Measurements from ENCODE around the gene MECP2. TPM values are rescaled to one million over a fixed set of nuclear protein-coding genes. Genes with fewer than 3 reads are reported as not detected.

Gene MECP2
- total RNA-seq, 1 experiment from 2014 or later: 33.1 TPM

GRCh38 chrX:154043003-154043763, 54.3 kb downstream of the MECP2 start:
- no peak for DNase-seq (ENCODE audit: low spot score)
- in situ Hi-C loops (cut with HindIII; ENCODE audit: low sequenced_read_pairs): no loop called here

- DNase-seq (ENCODE audit: low spot score): no peak
- in situ Hi-C loops (cut with HindIII; ENCODE audit: low sequenced_read_pairs): no loop called here
These were observed 56.7 kb downstream of the MECP2 start for GRCh38 chrX:154040863-154041262.

DNA sequence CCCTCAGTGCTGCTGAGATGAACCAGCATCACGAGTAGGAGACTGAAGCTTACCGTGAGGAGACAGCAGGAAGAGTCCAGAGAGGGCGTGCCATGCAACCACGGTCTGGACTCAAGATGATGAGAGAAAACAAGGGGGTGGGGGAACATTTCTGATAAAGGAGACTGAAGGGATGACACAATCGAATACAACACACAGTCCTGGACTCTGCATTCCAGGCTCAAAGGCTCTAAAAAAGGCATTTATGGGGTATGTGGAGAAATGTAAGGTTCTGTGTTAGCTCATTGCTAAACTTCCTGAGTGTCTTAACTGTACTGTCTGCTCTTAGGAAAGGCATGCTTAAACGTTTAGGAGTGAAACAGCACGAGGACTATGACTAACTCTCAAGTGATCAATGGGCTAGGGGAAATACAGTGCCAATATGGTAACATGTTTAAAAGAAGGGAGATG, 57.2 kb downstream of the MECP2 start:
- in situ Hi-C loops (cut with HindIII; ENCODE audit: low sequenced_read_pairs): no loop called here

DNA sequence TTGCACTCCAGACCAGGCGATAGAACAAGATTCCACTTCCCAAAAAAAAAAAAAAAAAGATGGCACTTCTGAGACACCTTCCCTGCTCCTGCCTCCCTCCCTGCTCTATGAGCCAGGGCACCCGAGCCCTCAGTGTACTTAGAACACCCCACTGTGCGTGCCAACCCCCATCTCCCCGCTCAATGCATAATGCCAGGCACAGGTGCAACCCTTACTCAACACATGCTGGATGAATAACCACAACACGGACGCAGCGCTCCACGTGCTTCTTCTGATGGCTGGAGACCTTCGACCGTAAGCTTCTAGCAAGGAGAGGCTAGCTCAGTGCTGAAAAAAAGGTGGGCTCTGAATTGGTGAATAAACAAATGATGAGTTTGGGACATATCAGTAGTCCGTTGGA, 57.9 kb downstream of the MECP2 start:
- in situ Hi-C loops (cut with HindIII; ENCODE audit: low sequenced_read_pairs): no loop called here
- no peak for DNase-seq (ENCODE audit: low spot score)

More for the DNA sequence above, 57.2 kb downstream of the MECP2 start:
- DNase-seq (ENCODE audit: low spot score): no peak

DNA sequence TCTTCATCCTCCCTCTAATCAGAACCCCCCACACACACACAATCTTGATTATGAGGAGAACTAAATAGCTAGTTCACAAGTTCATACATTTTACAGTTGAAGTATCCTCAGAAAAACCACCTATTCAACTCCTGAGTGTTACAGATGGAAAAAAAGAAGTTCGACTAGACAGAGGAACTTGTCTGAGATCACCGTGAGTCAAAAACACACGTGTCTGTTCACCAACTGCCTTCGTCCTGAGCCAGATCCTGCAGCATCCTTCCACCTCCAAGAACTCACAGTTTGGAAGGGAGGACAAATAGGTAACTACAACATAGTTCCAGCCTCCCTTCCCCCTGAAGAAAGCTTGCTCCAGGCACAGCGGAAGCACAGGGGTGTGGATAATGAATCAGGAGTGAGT, 58.9 kb downstream of the MECP2 start:
- in situ Hi-C loops (cut with HindIII; ENCODE audit: low sequenced_read_pairs): no loop called here
- no peak for DNase-seq (ENCODE audit: low spot score)

GRCh38 chrX:154037754-154038153, 59.8 kb downstream of the MECP2 start:
- no peak for DNase-seq (ENCODE audit: low spot score)
- in situ Hi-C loops (cut with HindIII; ENCODE audit: low sequenced_read_pairs): no loop called here

DNA sequence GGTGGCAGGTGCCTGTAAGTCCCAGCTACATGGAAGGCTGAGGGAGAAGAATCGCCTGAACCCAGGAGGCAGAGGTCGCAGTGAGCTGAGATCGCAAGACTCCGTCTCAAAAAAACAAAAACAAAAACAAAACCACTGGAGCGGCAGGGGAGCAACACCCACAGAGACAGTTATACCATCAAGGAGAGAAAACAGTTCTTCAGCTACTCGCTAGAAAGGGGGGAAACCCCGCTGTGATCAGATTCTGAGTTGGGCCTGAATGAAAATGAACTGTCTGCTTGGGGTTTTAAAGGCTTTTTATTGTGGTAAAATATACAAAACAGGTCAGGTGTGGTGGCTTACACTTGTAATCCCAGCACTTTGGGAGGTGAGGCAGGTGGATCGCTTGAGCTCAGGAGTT, 61.0 kb downstream of the MECP2 start:
- no peak for DNase-seq (ENCODE audit: low spot score)
- in situ Hi-C loops (cut with HindIII; ENCODE audit: low sequenced_read_pairs): no loop called here

GRCh38 chrX:154033848-154034247, 63.7 kb downstream of the MECP2 start:
- no peak for DNase-seq (ENCODE audit: low spot score)
- in situ Hi-C loops (cut with HindIII; ENCODE audit: low sequenced_read_pairs): no loop called here

DNA sequence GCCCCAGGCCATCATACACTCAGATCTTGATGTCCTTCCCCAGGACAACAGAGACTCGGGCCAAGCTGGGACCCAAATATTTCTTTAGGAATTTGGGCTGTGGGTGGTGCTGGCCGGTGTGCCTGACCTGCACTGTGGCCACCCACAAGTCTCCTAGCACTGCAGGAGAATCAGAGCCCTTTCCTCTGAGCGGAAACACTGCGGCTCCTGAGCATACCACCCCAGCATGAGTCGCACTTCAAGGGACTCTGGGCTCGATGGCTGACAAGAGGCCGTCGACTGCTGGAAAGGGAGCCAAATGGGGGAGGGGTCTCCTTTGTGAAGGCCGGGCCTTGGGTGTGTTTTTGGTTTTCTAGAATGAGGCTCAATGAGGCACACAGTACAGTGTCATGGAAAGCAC, 64.9 kb downstream of the MECP2 start:
- no peak for DNase-seq (ENCODE audit: low spot score)
- in situ Hi-C loops (cut with HindIII; ENCODE audit: low sequenced_read_pairs): no loop called here

GRCh38 chrX:154032160-154032559, 65.4 kb downstream of the MECP2 start:
- in situ Hi-C loops (cut with HindIII; ENCODE audit: low sequenced_read_pairs): no loop called here
- no peak for DNase-seq (ENCODE audit: low spot score)

- in situ Hi-C loops (cut with HindIII; ENCODE audit: low sequenced_read_pairs): no loop called here
- DNase-seq (ENCODE audit: low spot score): no peak
These were observed 66.7 kb downstream of the MECP2 start for GRCh38 chrX:154030715-154031305.

- in situ Hi-C loops (cut with HindIII; ENCODE audit: low sequenced_read_pairs): no loop called here
These were observed 67.3 kb downstream of the MECP2 start for GRCh38 chrX:154030266-154030665.

GRCh38 chrX:154029439-154029838, 68.1 kb downstream of the MECP2 start:
- DNase-seq (ENCODE audit: low spot score): no peak
- in situ Hi-C loops (cut with HindIII; ENCODE audit: low sequenced_read_pairs): no loop called here

More at GRCh38 chrX:154030266-154030665, 67.3 kb downstream of the MECP2 start:
- no peak for DNase-seq (ENCODE audit: low spot score)

GRCh38 chrX:154028502-154029184, 68.9 kb downstream of the MECP2 start:
- in situ Hi-C loops (cut with HindIII; ENCODE audit: low sequenced_read_pairs): no loop called here
- no peak for DNase-seq (ENCODE audit: low spot score)

GRCh38 chrX:154027986-154028385, 69.5 kb downstream of the MECP2 start:
- DNase-seq (ENCODE audit: low spot score): no peak
- in situ Hi-C loops (cut with HindIII; ENCODE audit: low sequenced_read_pairs): no loop called here

- in situ Hi-C loops (cut with HindIII; ENCODE audit: low sequenced_read_pairs): no loop called here
These were observed 70.5 kb downstream of the MECP2 start for GRCh38 chrX:154027022-154027402.

GRCh38 chrX:154026136-154027021, 71.1 kb downstream of the MECP2 start:
- in situ Hi-C loops (cut with HindIII; ENCODE audit: low sequenced_read_pairs): no loop called here
- peak; percentile 69 for DNase-seq (ENCODE audit: low spot score)

More at GRCh38 chrX:154027022-154027402, 70.5 kb downstream of the MECP2 start:
- DNase-seq (ENCODE audit: low spot score): no peak

DNA sequence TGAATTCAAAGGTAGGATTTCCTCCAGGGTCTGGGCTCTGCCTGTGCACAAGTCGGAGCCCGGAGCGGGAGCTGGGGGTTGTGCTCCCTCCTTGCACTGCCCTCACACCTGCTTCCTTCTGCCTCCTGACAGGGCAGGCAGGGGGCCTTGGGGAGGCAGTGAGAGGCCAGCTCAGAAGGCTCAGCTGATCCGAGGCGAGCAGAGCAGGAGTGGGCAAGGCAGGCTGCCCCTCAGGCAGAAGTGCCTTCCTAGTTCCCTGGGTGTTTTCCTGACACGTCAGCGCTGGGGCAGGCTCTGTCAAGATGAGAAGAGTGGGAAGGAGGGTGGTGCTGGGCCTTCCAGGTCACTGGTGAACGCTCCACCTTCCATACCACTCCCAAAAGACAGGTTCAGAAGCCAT, 72.3 kb downstream of the MECP2 start:
- DNase-seq (ENCODE audit: low spot score): no peak
- in situ Hi-C loops (cut with HindIII; ENCODE audit: low sequenced_read_pairs): no loop called here

- no peak for DNase-seq (ENCODE audit: low spot score)
These were observed 73.2 kb downstream of the MECP2 start for GRCh38 chrX:154024271-154024670.

More at GRCh38 chrX:154024271-154024670, 73.2 kb downstream of the MECP2 start:
- in situ Hi-C loops (cut with HindIII; ENCODE audit: low sequenced_read_pairs): no loop called here

Data from G401 (cell line).